T-helper 9 cell (primary cell): ENCODE measurements around the gene RREB1.

Experiments
- DNase-seq: peaks from one replicate; pipeline ENCODE4 v3.0.0-alpha.2; 2020

RREB1 gene

DNA sequence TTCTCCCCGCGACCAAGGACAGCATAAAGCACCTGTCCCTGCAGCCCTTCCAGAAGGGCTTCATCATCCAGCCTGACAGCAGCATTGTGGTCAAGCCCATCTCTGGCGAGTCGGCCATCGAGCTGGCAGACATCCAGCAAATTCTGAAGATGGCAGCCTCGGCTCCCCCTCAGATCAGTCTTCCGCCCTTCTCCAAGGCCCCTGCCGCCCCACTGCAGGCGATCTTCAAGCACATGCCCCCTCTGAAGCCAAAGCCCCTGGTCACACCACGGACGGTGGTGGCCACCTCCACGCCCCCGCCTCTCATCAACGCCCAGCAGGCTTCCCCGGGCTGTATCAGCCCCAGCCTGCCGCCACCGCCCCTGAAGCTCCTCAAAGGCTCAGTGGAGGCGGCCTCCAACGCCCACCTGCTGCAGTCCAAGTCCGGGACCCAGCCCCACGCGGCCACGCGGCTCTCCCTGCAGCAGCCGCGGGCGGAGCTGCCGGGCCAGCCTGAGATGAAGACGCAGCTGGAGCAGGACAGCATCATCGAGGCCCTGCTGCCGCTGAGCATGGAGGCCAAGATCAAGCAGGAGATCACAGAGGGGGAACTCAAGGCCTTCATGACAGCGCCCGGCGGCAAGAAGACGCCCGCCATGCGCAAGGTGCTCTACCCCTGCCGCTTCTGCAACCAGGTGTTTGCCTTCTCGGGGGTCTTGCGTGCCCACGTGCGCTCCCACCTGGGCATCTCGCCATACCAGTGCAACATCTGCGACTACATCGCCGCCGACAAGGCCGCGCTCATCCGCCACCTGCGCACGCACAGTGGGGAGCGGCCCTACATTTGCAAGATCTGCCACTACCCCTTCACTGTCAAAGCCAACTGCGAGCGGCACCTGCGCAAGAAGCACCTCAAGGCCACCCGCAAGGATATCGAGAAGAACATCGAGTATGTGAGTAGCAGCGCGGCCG, 121.9 kb downstream of the RREB1 start:
- DNase-seq: no peak

DNA sequence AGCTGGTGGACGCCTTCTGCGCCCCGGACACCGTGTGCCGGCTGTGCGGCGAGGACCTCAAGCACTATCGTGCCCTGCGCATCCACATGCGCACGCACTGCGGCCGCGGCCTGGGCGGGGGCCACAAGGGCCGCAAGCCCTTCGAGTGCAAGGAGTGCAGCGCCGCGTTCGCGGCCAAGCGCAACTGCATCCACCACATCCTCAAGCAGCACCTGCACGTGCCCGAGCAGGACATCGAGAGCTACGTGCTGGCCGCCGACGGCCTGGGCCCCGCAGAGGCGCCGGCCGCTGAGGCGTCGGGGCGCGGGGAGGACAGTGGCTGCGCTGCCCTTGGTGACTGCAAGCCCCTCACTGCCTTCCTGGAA, 122.5 kb downstream of the RREB1 start:
- no peak for DNase-seq

GRCh38 chr6:7230956-7231713, 123.4 kb downstream of the RREB1 start:
- DNase-seq: no peak

- DNase-seq: no peak
These were observed 124.6 kb downstream of the RREB1 start for GRCh38 chr6:7232351-7232750.

- no peak for DNase-seq
These were observed 126.8 kb downstream of the RREB1 start for GRCh38 chr6:7234547-7234946.

DNA sequence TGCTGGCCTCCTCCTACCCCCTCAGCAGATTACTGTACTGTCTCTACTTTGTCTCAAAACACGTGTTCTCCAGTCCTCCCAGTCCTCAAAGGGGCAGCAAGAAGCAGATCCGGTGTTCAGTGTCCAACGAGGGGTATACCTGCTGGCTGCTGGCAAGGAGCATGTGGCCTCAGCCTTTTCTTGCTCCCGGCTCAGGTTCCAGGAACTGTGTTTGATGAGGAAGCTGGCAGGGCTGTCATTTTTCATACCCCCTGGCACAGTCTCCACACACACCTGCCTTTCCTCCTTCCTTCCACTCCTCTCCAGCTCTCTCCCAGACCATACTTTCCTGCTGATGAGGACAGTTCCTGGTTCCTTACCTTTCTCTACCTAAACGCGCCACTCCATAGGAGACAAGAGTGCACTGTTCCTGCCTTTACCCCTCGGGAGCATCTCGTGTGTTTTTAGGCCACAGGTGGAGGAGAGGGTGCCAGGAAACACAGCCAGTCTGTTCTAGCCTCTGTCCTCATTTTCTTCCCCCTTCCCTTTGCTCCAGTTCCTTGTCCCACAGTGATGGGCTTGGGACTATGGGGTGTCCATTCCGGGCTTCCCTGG, 128.0 kb downstream of the RREB1 start:
- DNase-seq: no peak

GRCh38 chr6:7236306-7237209, 128.8 kb downstream of the RREB1 start:
- no peak for DNase-seq

DNA sequence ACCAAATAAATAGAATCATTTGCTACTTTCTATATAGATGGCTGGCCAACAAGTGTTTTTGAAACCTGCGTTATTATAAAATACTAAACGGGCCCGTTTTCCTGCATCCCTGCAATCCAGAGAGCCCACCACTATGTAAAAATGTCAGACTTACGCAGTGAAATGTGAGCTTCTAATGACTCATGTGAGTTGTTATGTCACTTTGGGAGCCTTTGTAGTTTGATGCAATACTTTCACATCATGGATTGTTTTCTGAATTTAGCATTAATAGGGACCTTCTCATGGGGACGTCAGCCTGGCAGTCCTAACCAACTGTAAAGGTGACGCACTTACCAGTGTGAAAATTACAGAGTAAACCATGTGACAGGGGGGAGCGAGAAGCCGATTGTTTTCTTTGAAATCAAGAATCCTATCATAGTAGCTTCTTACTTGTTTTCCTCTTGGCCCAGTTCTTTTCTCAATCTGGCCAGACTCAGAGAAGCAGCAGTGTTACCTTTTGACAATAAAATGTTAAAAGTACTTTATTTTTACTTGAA, 130.0 kb downstream of the RREB1 start:
- no peak for DNase-seq

DNA sequence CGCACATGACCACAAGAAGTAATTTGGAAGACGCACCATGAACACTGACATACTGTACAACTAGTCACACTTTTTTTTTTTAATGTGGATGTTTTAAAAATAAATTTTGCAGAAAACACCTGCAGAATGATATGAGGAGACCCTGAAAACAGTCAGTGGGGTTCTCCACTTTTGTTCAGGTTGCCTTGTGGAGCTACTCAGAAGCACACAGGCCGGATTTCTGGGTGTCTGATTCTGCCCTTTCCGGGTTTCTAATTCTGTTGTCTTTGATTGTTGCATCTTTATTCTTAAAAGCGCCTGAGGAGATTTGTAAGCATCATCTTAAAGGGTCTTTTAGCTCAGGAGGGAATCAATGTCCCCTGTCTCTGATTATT, 130.8 kb downstream of the RREB1 start:
- no peak for DNase-seq

DNA sequence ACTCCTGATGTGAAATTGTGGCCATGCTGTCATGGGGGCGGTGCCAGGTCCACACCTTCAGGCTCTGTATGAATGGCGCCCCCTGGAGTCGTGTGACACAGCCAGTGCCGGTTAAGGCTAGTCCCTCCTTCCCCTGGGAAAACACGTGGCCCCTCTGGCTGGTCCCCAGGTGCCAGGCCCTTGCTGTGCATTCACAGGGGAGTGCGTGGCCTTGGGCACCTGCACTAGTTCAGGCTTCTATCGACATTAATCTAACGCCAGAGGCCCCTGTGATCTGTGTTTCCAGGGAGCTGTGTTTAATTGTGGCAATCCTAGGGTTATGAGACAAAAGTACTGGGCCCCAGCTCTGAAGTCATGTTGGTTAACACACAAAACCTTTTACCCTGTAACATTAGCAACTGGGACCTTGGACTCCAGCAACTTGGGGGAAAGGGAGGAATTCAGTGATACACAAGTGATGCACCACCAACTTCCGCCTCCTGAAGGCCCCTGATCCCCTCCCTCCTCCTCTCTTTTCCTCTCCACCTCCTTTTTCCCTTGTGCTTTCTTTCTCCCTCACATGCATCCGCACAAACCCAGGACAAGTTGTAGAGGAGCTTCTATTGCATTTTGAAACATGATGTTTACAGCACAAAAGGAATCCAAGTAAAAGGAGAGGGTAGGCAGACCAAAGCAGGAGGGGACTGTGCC, 131.3 kb downstream of the RREB1 start:
- peak; percentile 51 for DNase-seq

- DNase-seq: no peak
These were observed 131.8 kb downstream of the RREB1 start for GRCh38 chr6:7239590-7239948.

DNA sequence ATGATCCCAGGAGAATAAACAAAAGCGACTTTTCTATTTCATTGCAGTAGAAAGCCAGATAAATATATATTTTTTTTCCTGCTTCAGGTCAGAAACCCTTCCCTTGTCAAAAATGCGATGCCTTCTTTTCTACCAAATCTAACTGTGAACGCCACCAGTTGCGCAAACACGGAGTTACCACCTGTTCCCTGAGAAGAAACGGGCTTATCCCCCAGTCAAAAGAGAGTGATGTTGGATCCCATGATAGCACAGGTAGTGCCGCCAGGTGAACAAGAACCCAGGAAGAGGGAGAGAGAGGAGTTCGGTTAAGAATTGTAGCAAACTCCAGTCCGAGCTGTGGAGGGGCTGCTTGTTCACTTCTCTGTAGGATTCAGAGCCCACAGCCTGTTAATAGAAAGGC, 132.6 kb downstream of the RREB1 start:
- no peak for DNase-seq

DNA sequence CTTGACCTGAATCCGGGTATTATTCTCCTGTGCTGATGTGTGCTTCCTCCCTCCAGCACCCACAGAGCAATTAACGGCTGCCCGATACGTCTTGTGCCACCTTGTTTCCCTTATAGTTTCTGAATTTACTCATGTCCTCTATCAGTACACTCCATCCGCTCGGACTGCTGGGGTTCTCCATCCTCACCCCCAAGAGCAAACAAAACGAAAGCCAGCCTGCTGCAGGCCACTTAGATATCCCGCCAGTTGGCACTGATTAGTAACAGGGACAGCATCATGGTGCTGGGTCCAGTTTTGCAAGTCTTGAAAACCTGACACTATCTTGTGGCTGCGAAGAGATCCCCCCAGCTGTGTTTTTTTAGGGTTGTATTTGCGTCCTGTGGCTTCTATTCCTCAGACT, 133.4 kb downstream of the RREB1 start:
- DNase-seq: no peak

GRCh38 chr6:7241709-7242645, 134.2 kb downstream of the RREB1 start:
- DNase-seq: no peak

DNA sequence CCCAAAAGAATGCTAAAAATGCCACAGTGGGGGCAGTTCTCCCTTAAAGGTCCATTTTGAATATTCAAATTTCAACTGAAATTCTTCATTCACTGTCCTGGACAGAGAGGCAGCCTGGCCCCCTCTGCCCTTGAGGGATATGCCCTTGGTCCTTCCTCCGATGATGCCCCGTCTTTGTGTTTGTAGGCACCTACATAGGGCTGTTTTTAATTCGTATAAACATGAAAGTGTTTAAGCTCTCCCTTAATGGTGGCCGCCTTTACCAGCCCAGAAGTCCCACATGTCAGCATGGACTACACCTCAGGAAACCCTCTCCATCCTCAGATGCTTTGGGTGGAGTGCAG, 135.0 kb downstream of the RREB1 start:
- no peak for DNase-seq

DNA sequence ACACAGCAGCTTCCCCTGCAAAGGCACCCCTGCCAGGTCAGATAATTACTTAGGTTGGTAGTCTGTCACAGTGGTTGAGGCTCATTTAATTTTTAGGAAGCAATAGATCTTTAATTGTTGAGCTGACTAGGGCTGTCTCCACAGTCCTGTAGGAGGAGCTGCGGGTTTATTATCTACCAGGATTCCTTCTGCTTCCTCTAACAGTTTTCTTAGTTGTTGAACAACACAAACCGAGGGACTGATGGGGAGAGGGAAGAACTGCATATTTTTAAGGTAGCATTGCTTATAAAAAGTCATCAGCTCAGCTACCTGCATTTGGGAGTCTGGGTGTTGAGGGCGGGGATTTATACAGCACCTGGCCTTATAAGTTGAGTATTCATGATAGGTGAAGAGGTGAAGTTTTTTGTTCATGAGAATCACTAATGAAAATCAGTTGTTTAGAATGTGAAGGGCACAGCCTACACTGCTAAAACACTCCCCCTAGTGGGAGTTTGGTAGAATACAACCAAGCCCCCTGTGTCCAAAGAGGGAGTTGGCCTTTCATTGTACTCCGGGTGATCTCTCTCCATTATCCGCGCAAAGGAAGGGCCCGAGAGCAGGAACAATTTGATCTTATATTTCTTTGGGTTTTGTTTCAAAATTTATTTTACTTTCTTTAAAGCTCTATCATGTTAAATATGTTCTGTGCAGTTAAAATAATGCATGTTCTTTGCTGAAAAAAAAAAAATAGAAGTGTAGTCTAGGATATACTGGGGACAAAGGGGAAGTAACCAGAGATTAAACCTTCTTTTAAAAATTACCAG, 135.6 kb downstream of the RREB1 start:
- DNase-seq: peak; percentile 15

DNA sequence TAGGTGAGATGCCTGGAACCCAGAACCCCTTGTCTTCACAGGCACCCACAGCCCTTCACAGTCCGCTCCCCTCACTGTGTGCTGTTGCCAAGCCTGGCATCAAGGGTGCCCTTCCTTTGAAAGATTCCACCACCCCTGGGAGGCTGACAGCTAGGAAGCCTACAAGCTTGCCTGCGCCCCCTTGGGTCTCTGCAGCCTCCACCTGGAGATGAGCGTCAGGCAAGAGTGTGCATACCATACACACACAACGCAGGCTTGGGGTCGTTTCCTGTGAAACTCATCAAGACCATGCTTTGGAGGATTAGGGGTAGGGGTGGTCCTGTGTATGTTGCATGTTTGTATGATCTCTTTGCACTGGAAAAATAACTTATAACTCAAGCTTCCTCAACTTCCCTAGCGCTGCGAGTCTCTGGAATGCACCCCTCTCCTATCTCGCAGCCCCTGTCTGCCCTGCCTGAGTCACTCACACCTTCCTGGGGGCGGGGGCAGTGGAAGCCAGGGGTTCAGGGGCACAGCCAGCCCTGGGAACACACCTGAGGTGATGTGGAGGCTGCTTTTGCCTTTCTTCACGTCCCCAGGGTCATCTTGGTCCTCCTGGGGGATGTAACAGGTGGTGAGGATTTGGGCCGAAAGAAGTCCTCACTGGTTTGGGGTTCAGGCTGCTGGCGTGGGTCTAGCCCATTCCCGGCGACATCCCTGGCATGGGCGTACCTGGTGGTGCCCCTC, 138.1 kb downstream of the RREB1 start:
- no peak for DNase-seq

- DNase-seq: no peak
These were observed 138.8 kb downstream of the RREB1 start for GRCh38 chr6:7246401-7247178.

GRCh38 chr6:7247179-7247456, 139.4 kb downstream of the RREB1 start:
- DNase-seq: no peak
